A549 (cell line): Measurements from ENCODE around the gene RSBN1. TPM values are rescaled to one million over a fixed set of nuclear protein-coding genes. Genes with fewer than 3 reads are reported as not detected.

Source experiments
- ATAC-seq, 2 experiments: fragments of 200-7000 bp in 1 of 2; fragments of >200 bp in 1 of 2; cut with Nextera tagmentation in 1 of 2; cut with Tn5 transposase in 1 of 2; 3 replicates each; pipeline versions ENCODE4 v1.8.0 to v1.9.1; 2018 to 2020; ENCODE audit warnings: mild to moderate bottlenecking in 1 of 2, moderate library complexity in 1 of 2
- CTCF ChIA-PET: fragments of 300-600 bp; sonication (Branson Sonifier 250); formaldehyde crosslinking; extraction: SDS; loops from one replicate; lab custom pipeline; 2021; ENCODE audit warnings: antibody characterized with exemption, inconsistent platforms; lab: Yijun Ruan, JAX
- POLR2A ChIA-PET: fragments of 350-600 bp; formaldehyde crosslinking; extraction: SDS; loops from one replicate; lab custom pipeline; 2021; ENCODE audit warnings: antibody characterized with exemption, inconsistent platforms; lab: Yijun Ruan, JAX
- DNase-seq, 2 experiments: peaks; one replicate each; pipeline versions ENCODE4 v3.0.0 to v3.0.0-alpha.2; 2011 to 2016; ENCODE audit warnings: low read depth in 1 of 2, low spot score in 1 of 2
- FAIRE-seq: peaks from 2 replicates; lab custom pipeline; 2011; peaks lifted over from hg19 to GRCh38; lab: Jason Lieb, UNC
- H3K27ac ChIP-seq, 2 experiments: fragments of >200 bp; sonication (Bioruptor Twin); formaldehyde crosslinking; 3 replicates each; pipeline ENCODE4 v1.5.1; 2016 to 2017
- H3K4me1 ChIP-seq: fragments of >200 bp; sonication (Bioruptor Twin); formaldehyde crosslinking; 3 replicates; pipeline ENCODE4 v1.6.1; 2016
- H3K4me2 ChIP-seq: fragments of >200 bp; sonication (Bioruptor Twin); formaldehyde crosslinking; 3 replicates; pipeline ENCODE4 v1.6.1; 2016
- H3K4me3 ChIP-seq: fragments of >200 bp; sonication (Bioruptor Twin); formaldehyde crosslinking; 3 replicates; pipeline ENCODE4 v1.5.1; 2016
- H3K9me3 ChIP-seq: fragments of >200 bp; sonication (Bioruptor Twin); formaldehyde crosslinking; 3 replicates; pipeline ENCODE4 v1.6.1; 2016
- ATOH8 ChIP-seq: fragments of 250-450 bp; sonication (Bioruptor Pico); IDR thresholded peaks from 2 replicates; pipeline ENCODE4 v1.5.0; 2020; ENCODE audit warnings: low read depth, mild to moderate bottlenecking, moderate library complexity
- BHLHE40 ChIP-seq: IDR thresholded peaks from 2 replicates; pipeline ENCODE4 v1.6.1; 2012; ENCODE audit warnings: low read depth, low read length, inconsistent platforms
- CTCF ChIP-seq: fragments of >200 bp; sonication (Bioruptor Twin); formaldehyde crosslinking; IDR thresholded peaks from 3 replicates; pipeline ENCODE4 v1.5.1; 2016
- E2F6 ChIP-seq: IDR thresholded peaks from 2 replicates; pipeline ENCODE4 v1.6.1; 2012; ENCODE audit warnings: low read depth, borderline replicate concordance
- EHMT2 ChIP-seq: fragments of 200-600 bp; sonication (generic); IDR thresholded peaks from 2 replicates; pipeline ENCODE4 v1.6.1; 2016; ENCODE audit warnings: antibody characterized with exemption, low read depth, mild to moderate bottlenecking, moderate library complexity
- EP300 ChIP-seq, 2 experiments: fragments of >200 bp; sonication (Bioruptor Twin); formaldehyde crosslinking; IDR thresholded peaks; 2 replicates in 1 of 2; 3 replicates in 1 of 2; pipeline ENCODE4 v1.6.1; 2016 to 2017
- GATA3 ChIP-seq: IDR thresholded peaks from 2 replicates; pipeline ENCODE4 v1.6.1; 2012; ENCODE audit warnings: borderline replicate concordance
- HOXA7 ChIP-seq: fragments of 250-450 bp; sonication (Bioruptor Pico); IDR thresholded peaks from 2 replicates; pipeline ENCODE4 v1.5.0; 2020; ENCODE audit warnings: mild to moderate bottlenecking, moderate library complexity
- KDM1A ChIP-seq: fragments of 200-600 bp; sonication (generic); IDR thresholded peaks from 2 replicates; pipeline ENCODE4 v1.6.1; 2016; ENCODE audit warnings: low read depth, mild to moderate bottlenecking
- MAX ChIP-seq: IDR thresholded peaks from 2 replicates; pipeline ENCODE4 v1.6.1; 2012
- MYC ChIP-seq: IDR thresholded peaks from 2 replicates; pipeline ENCODE4 v1.6.1; 2012; ENCODE audit warnings: mild to moderate bottlenecking, inconsistent platforms, low read length, improper control_type of control experiment, borderline replicate concordance
- NFE2L2 ChIP-seq: fragments of 150-350 bp; conservative IDR thresholded peaks from 2 replicates; pipeline ENCODE4 v1.6.1; 2014; ENCODE audit warnings: low read length
- NPAS2 ChIP-seq: fragments of 250-450 bp; sonication (Bioruptor Pico); IDR thresholded peaks from 2 replicates; pipeline ENCODE4 v1.8.0; 2022; ENCODE audit warnings: mild to moderate bottlenecking, moderate library complexity, borderline replicate concordance
- RARB ChIP-seq: fragments of 250-450 bp; sonication (Bioruptor Pico); IDR thresholded peaks from 2 replicates; pipeline ENCODE4 v1.8.0; 2021; ENCODE audit warnings: mild to moderate bottlenecking, moderate library complexity
- RCOR1 ChIP-seq: fragments of 150-350 bp; IDR thresholded peaks from 2 replicates; pipeline ENCODE4 v1.6.1; 2014; ENCODE audit warnings: antibody characterized with exemption, low read length, low read depth
- RFX5 ChIP-seq: fragments of 450-650 bp; IDR thresholded peaks from 2 replicates; pipeline ENCODE4 v1.7.1; 2014; ENCODE audit warnings: antibody characterized with exemption, mild to moderate bottlenecking, moderate library complexity
- SREBF2 ChIP-seq: fragments of 450-650 bp; IDR thresholded peaks from 2 replicates; pipeline ENCODE4 v1.6.1; 2014; ENCODE audit warnings: mild to moderate bottlenecking, moderate library complexity
- TP53 ChIP-seq: fragments of 250-450 bp; sonication (Bioruptor Pico); IDR thresholded peaks from 2 replicates; pipeline ENCODE4 v1.5.0; 2021; ENCODE audit warnings: mild to moderate bottlenecking, moderate library complexity
- ZFP36 ChIP-seq: fragments of 450-650 bp; IDR thresholded peaks from 2 replicates; pipeline ENCODE4 v1.6.1; 2014; ENCODE audit warnings: borderline replicate concordance; ENCODE audit not compliant: partially characterized antibody
- ZNF302 ChIP-seq: fragments of 250-450 bp; sonication (Bioruptor Pico); IDR thresholded peaks from 2 replicates; pipeline ENCODE4 v1.9.0; 2021; ENCODE audit warnings: inconsistent platforms, mild to moderate bottlenecking, moderate library complexity
- WGBS: methylation state at CpG from one replicate; pipeline ENCODE4 v1.1.6; 2017; ENCODE audit errors: missing lambda C conversion rate; 5-methylcytosine and 5-hydroxymethylcytosine counted together
- polyA plus RNA-seq, 4 experiments: library from polyadenylated mRNA; depleted of rRNA in 3 of 4; stranded (reverse); fragments of >200 nt; fragmentation: RNase III in 1 of 4; extraction: RNeasy Plus Mini Kit Qiagen cat#74134 plus additional on column Dnase treatment in 1 of 4; gene quantifications; 2 replicates in 3 of 4; 3 replicates in 1 of 4; pipeline ENCODE4 v1.2.3, GENCODE V29; 2011 to 2017

The RSBN1 gene
- polyA plus RNA-seq, 2 of the 4 experiments (the other 2 are of a cell fraction) = 3.0 to 9.7 TPM

GRCh38 chr1:113857776-113858175 is 45.5 kb upstream of the RSBN1 start:
- FAIRE-seq (no peak), ATAC-seq (no peak), DNase-seq (no peak)
- Histone ChIP-seq H3K9me3 (no peaks in the 10 kb centered on the region), H3K4me3 (no peak overlapping the region), H3K4me2 (no peak overlapping the region), H3K4me1 (peaks cover 8% of the 10 kb centered on the region; the same call in 1 of the 3 replicates), H3K27ac (no peak overlapping the region)
- WGBS = 76% methylated on average over 3 of the region's 3 CpGs
- TF ChIP-seq MYC (no peak), ZFP36 (no peak), NPAS2 (CRISPR knock-in tag) (no peak), E2F6 (no peak), ZNF302 (no peak), RARB (CRISPR knock-in tag) (no peak)
- ChIA-PET CTCF (no interaction called here), POLR2A (no interaction called here)

- H3K9me3 ChIP-seq = no peaks in the 10 kb centered on the region
- no peak overlapping the region for H3K4me3 ChIP-seq
- WGBS = 95% methylated on average over 2 of the region's 2 CpGs
- ATAC-seq = no peak
- no peak for DNase-seq
- CTCF ChIA-PET = interaction anchor here (1.5 kb wide), 1 partner anchor 48 kb away, joined by 3 read pairs; the partner anchor contains the start of gene AP4B1
- H3K4me2 ChIP-seq = no peak overlapping the region
- FAIRE-seq = no peak
- TF ChIP-seq GATA3 = no peak
- no peak for TF ChIP-seq TP53 (CRISPR knock-in tag)
- TF ChIP-seq EHMT2 = no peak
- TF ChIP-seq CTCF = no peak
- no peak for TF ChIP-seq RCOR1
- POLR2A ChIA-PET = no interaction called here
- no peak overlapping the region for H3K27ac ChIP-seq
- peaks cover 8% of the 10 kb centered on the region; the same call in 1 of the 3 replicates for H3K4me1 ChIP-seq
Observed at GRCh38 chr1:113856401-113856790, 44.1 kb upstream of the RSBN1 start.

- TF ChIP-seq SREBF2 = no peak
- no peak for TF ChIP-seq CTCF
- no peak for TF ChIP-seq MAX
- TF ChIP-seq, all 56 proteins: peak for 0
- peaks cover 4% of the 10 kb centered on the region; the same call in 1 of the 3 replicates for H3K4me1 ChIP-seq
- WGBS = 78% methylated on average over 4 of the region's 4 CpGs
- no peak overlapping the region for H3K4me3 ChIP-seq
- ChIA-PET POLR2A (no interaction called here), CTCF (interaction anchor here (1.5 kb wide), 1 partner anchor 48 kb away, joined by 3 read pairs; the partner anchor contains the start of gene AP4B1)
- no peak for ATAC-seq
- no peak for DNase-seq
- H3K4me2 ChIP-seq = no peak overlapping the region
- no peak for FAIRE-seq
- no peak overlapping the region for H3K27ac ChIP-seq
- H3K9me3 ChIP-seq = no peaks in the 10 kb centered on the region
Observed at GRCh38 chr1:113855630-113856400, 43.5 kb upstream of the RSBN1 start.

GRCh38 chr1:113854234-113854633 is 42.0 kb upstream of the RSBN1 start:
- WGBS = 5% methylated on average over 1 of the region's 1 CpG
- ChIA-PET CTCF (interaction anchor here (1.4 kb wide), 1 partner anchor 35 kb away, joined by 3 read pairs; no protein-coding TSS in a partner anchor), POLR2A (no interaction called here)
- Histone ChIP-seq H3K27ac (no peak overlapping the region), H3K4me3 (no peak overlapping the region), H3K4me1 (no peaks in the 10 kb centered on the region), H3K4me2 (no peak overlapping the region), H3K9me3 (no peaks in the 10 kb centered on the region)
- DNase-seq (no peak), ATAC-seq (no peak), FAIRE-seq (no peak)
- TF ChIP-seq BHLHE40 (no peak), ZFP36 (no peak), CTCF (no peak), GATA3 (no peak), EP300 (IDR thresholded peaks at IDR 0.05) (no peak), ATOH8 (CRISPR knock-in tag) (no peak), RFX5 (no peak), KDM1A (no peak), MYC (no peak), NFE2L2 (no peak), TP53 (CRISPR knock-in tag) (no peak), HOXA7 (CRISPR knock-in tag) (no peak)
